ENCODE results near the gene RNPC3. TPM values are rescaled to one million over a fixed set of nuclear protein-coding genes. Genes with fewer than 3 reads are reported as not detected.
"Not testable (repeated sequence)": the region's sequence is repeated elsewhere in the genome, so short reads cannot be mapped to it uniquely, and the experiment has no call there.

Gene RNPC3
- total RNA-seq, 1 donor from 2014 or later = 35.4 TPM

DNA sequence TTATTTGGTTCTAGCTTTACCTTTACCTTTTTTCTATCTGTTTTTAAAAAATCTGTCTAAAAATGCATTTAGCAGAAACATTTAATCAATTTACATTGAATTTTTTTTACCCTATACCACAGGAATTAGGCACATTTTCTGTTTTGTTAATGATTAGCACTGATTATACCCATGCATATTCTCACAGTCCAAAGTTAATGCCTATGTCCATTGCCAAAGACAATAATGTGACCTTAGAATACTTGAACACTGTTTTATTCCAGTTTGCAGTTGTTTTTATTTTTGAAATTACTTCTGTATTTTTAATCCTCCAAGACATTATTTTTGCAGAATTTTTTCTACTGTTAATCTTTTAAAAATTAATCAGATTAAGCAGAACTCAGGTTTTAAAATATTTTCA is 34.9 kb downstream of the RNPC3 start:
- H3K36me3 ChIP-seq = peaks cover 15% of the 10 kb centered on the region
- TF ChIP-seq, protein P1, sequence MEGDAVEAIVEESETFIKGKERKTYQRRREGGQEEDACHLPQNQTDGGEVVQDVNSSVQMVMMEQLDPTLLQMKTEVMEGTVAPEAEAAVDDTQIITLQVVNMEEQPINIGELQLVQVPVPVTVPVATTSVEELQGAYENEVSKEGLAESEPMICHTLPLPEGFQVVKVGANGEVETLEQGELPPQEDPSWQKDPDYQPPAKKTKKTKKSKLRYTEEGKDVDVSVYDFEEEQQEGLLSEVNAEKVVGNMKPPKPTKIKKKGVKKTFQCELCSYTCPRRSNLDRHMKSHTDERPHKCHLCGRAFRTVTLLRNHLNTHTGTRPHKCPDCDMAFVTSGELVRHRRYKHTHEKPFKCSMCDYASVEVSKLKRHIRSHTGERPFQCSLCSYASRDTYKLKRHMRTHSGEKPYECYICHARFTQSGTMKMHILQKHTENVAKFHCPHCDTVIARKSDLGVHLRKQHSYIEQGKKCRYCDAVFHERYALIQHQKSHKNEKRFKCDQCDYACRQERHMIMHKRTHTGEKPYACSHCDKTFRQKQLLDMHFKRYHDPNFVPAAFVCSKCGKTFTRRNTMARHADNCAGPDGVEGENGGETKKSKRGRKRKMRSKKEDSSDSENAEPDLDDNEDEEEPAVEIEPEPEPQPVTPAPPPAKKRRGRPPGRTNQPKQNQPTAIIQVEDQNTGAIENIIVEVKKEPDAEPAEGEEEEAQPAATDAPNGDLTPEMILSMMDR (IDR thresholded peaks at IDR 0.05) = no peak
- H3K9me3 ChIP-seq = no peaks in the 10 kb centered on the region
- no peak overlapping the region for H3K4me3 ChIP-seq
- peaks cover 16% of the 10 kb centered on the region for H3K4me1 ChIP-seq
- intact Hi-C loops (cut with DNase I) = no loop called here
- H3K27ac ChIP-seq = no peak overlapping the region
- DNase-seq = no peak
- H3K27me3 ChIP-seq = no peaks in the 10 kb centered on the region
- no peak for ATAC-seq

DNA sequence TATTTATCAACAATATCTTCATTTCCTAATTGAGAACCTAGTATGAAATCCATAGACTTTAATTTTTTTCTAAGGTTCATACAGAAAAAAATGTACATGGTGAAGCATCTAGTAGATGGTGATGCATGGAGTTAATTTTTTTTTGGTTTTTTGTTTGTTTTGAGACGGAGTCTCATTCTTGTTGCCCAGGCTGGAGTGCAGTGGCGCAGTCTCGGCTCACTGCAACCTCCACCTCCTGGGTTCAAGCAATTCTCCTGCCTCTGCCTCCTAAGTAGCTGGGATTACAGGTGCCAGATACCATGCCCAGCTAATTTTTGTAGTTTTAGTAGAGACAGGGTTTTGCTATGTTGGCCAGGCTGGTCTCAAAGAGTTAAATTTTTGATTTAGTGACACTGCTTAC is 35.6 kb downstream of the RNPC3 start:
- DNase-seq; intact Hi-C loops (cut with DNase I); H3K9me3 ChIP-seq; ATAC-seq; H3K27me3 ChIP-seq; H3K4me3 ChIP-seq: not testable (repeated sequence)
- H3K4me1 ChIP-seq = peaks cover 16% of the 10 kb centered on the region
- peak overlapping the region; percentile 83 for H3K27ac ChIP-seq
- H3K36me3 ChIP-seq = peaks cover 11% of the 10 kb centered on the region

DNA sequence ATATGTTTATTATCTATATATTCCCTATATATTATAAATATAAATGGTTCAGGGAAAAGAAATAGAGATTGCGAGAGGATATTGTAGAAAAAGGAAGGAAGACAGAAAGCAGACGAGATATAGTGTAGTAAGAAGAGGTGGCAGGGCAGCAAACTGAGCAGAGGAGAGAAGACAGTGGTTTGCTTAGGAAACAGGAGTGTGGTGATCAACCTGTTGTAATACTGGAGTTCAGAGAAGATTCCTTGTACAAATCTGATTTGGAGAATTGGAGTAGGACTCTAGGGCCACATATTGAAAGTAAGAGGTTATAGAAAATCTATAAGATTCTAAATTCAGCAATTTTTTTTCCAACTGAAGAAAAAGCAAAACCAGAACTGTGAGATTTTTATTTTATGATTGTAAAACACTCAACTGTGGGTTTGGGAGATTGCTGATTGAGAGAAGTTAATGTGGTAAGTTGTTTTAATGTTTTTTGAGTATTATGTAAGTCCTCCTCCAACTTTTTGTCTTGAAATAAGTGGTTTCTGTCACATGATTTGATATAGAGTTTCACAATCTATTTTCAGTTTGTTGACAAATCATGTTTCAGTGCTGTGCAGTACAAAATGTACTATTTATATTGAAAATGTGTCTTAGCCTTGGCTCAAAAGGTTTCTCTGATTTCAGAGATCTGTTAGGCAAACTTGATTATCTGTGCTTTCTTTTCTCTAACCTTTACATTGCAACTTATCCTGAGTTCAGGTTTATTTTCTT is 36.3 kb downstream of the RNPC3 start:
- no peak for DNase-seq
- Histone ChIP-seq H3K27me3 (no peaks in the 10 kb centered on the region), H3K4me3 (peak overlapping the region; percentile 17), H3K4me1 (peaks cover 16% of the 10 kb centered on the region), H3K27ac (peak overlapping the region; percentile 83), H3K9me3 (no peaks in the 10 kb centered on the region), H3K36me3 (peaks cover 4% of the 10 kb centered on the region)
- TF ChIP-seq, protein P1 (IDR thresholded peaks at IDR 0.05) = no peak
- peak; percentile 85 for ATAC-seq
- intact Hi-C loops (cut with DNase I) = no loop called here

DNA sequence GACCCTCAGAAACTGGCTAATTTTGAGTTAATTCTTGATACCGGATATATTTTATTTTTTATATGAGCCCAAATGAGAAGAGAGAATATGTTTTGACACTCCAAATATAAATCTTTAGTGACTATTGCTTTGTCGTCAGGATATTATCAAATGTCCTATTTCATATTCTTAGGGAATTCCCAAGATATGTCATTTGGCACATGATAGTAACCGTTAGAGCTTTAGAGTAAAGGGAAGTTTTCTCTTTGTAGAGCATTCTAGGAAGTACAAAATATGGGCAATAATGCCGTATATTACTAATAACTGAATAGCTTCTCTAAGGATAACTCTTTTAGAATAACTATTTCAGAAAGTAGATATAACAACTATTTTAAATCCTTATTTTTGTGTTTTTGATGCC is 37.6 kb downstream of the RNPC3 start:
- intact Hi-C loops (cut with DNase I) = no loop called here
- Histone ChIP-seq H3K27me3 (no peaks in the 10 kb centered on the region), H3K4me3 (no peak overlapping the region), H3K4me1 (peaks cover 16% of the 10 kb centered on the region), H3K9me3 (no peaks in the 10 kb centered on the region), H3K27ac (peak overlapping the region; percentile 83), H3K36me3 (no peaks in the 10 kb centered on the region)
- TF ChIP-seq, protein P1 (IDR thresholded peaks at IDR 0.05) = no peak
- no peak for DNase-seq
- ATAC-seq = no peak

DNA sequence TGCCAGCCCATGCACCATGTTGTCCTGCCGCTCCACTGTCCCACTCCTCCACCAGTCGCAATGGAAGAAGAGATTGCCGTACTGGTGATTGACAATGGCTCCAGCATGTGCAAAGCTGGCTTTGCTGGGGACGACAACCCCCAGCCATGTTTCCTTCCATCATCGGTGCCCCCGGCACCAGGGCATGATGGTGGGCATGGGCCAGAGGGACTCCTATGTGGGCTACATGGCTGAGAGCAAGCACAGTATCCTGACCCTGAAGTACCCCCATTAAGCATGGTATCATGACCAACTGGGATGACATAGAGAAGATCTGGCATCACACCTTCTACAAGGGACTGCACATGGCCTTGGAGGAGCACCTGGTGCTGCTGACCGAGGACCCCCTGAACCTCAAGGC is 44.0 kb downstream of the RNPC3 start:
- Histone ChIP-seq H3K27ac (no peak overlapping the region), H3K27me3 (no peaks in the 10 kb centered on the region), H3K4me3 (no peak overlapping the region), H3K36me3 (peaks cover 3% of the 10 kb centered on the region), H3K4me1 (no peaks in the 10 kb centered on the region), H3K9me3 (no peaks in the 10 kb centered on the region)
- ATAC-seq (peak; percentile 22), DNase-seq (no peak)
- TF ChIP-seq, protein P1 (IDR thresholded peaks at IDR 0.05) = no peak
- intact Hi-C loops (cut with DNase I) = no loop called here

DNA sequence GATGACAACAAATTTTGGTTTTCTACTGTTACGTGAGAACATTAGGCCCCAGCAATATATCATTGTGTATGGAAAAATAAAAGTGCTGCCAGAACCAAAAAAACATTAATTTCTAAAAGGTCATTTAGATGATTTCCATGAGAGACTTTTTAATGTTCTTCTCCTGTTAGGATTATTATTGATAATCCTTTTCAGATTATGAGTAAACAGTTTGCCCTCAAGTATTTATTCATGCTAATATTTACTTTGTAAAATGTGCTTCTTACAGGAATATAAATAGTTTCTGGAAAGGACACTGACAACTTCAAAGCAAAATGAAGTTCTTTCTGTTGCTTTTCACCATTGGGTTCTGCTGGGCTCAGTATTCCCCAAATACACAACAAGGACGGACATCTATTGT is 45.8 kb downstream of the RNPC3 start, which contains the start of gene AMY2B:
Gene AMY2B (plus strand): TSS at position 301 of the 400 bp plus-strand sequence. CDS start 14 bp downstream, at position 315.
- H3K27ac ChIP-seq; H3K36me3 ChIP-seq; H3K4me1 ChIP-seq; H3K9me3 ChIP-seq; intact Hi-C loops (cut with DNase I); DNase-seq; H3K4me3 ChIP-seq; ATAC-seq; H3K27me3 ChIP-seq: not testable (repeated sequence)

Data from upper lobe of right lung (tissue), 1 donor.